IMR-90 (cell line): ENCODE measurements around the gene DCAF11. TPM values are rescaled to one million over a fixed set of nuclear protein-coding genes. Genes with fewer than 3 reads are reported as not detected.

ENCODE experiments used
- ATAC-seq: fragments of 200-7000 bp; cut with Tn5 transposase; 2 replicates; pipeline ENCODE4 v1.9.1; 2020; ENCODE audit warnings: low read depth, mild to moderate bottlenecking, moderate library complexity
- BruUV-seq: library from RNA; stranded (reverse); fragments of 400-500 nt; replicated peaks from 2 replicates; lab custom pipeline; 2021; lab: Mats Ljungman, UMichigan
- CTCF ChIA-PET: fragments of 300-600 bp; formaldehyde crosslinking; extraction: SDS; loops from one replicate; lab custom pipeline; 2021; ENCODE audit warnings: antibody characterized with exemption; lab: Yijun Ruan, JAX
- POLR2A ChIA-PET: fragments of 300-600 bp; sonication (Branson Sonifier 250); formaldehyde crosslinking; loops from one replicate; lab custom pipeline; 2022; ENCODE audit warnings: antibody characterized with exemption; ENCODE audit not compliant: unreplicated experiment; lab: Charles Lee
- DNase-seq: peaks from one replicate; pipeline ENCODE4 v3.0.0; 2013
- H2AFZ ChIP-seq: replicated peaks from 2 replicates; pipeline ENCODE3; 2013; ENCODE audit warnings: low read length, mild to moderate bottlenecking; ENCODE audit not compliant: poor library complexity
- H2AK5ac ChIP-seq: 2 replicates; pipeline ENCODE4 v1.6.1; 2013; ENCODE audit warnings: low read depth, low read length, inconsistent platforms
- H2AK9ac ChIP-seq: replicated peaks from 2 replicates; pipeline ENCODE3; 2013; ENCODE audit warnings: mild to moderate bottlenecking, low read depth, low read length, moderate library complexity; ENCODE audit not compliant: poor library complexity
- H2BK120ac ChIP-seq: 2 replicates; pipeline ENCODE4 v1.6.1; 2013; ENCODE audit warnings: low read depth, low read length, inconsistent platforms
- H2BK15ac ChIP-seq: 3 replicates; pipeline ENCODE4 v1.6.1; 2013; ENCODE audit warnings: low read depth, low read length, inconsistent platforms
- H2BK20ac ChIP-seq: 2 replicates; pipeline ENCODE4 v1.6.1; 2013; ENCODE audit warnings: low read depth, mild to moderate bottlenecking, inconsistent platforms, low read length, moderate library complexity
- H2BK5ac ChIP-seq: 2 replicates; pipeline ENCODE4 v1.6.1; 2013; ENCODE audit warnings: mild to moderate bottlenecking, low read depth, low read length, inconsistent platforms; ENCODE audit not compliant: poor library complexity, severe bottlenecking
- H3K14ac ChIP-seq: replicated peaks from 2 replicates; pipeline ENCODE4 v1.6.1; 2013; ENCODE audit warnings: low read depth, low read length, inconsistent platforms
- H3K18ac ChIP-seq: 2 replicates; pipeline ENCODE4 v1.6.1; 2013; ENCODE audit warnings: low read depth, low read length, control low read depth
- H3K23ac ChIP-seq: 2 replicates; pipeline ENCODE4 v1.6.1; 2013; ENCODE audit warnings: low read depth, low read length, inconsistent platforms
- H3K27ac ChIP-seq: 2 replicates; pipeline ENCODE4 v1.5.1; 2013; ENCODE audit warnings: mild to moderate bottlenecking, control low read depth, low read length; ENCODE audit not compliant: insufficient read depth
- H3K27me3 ChIP-seq: 2 replicates; pipeline ENCODE4 v1.6.1; 2013; ENCODE audit warnings: low read length; ENCODE audit not compliant: control insufficient read depth, insufficient read depth
- H3K36me3 ChIP-seq: 2 replicates; pipeline ENCODE4 v1.6.1; 2013; ENCODE audit warnings: low read length, mixed read lengths; ENCODE audit not compliant: control insufficient read depth, insufficient read depth
- H3K4ac ChIP-seq: 2 replicates; pipeline ENCODE4 v1.6.1; 2013; ENCODE audit warnings: low read depth, low read length, inconsistent platforms
- H3K4me1 ChIP-seq: 2 replicates; pipeline ENCODE4 v1.6.1; 2013; ENCODE audit warnings: low read length, mixed read lengths; ENCODE audit not compliant: control insufficient read depth, insufficient read depth
- H3K4me2 ChIP-seq: 2 replicates; pipeline ENCODE4 v1.6.1; 2013; ENCODE audit warnings: low read depth, mild to moderate bottlenecking, control low read depth, low read length, moderate library complexity
- H3K4me3 ChIP-seq: 2 replicates; pipeline ENCODE4 v1.5.1; 2013; ENCODE audit warnings: low read depth, mild to moderate bottlenecking, control low read depth, low read length, moderate library complexity; ENCODE audit not compliant: insufficient read depth
- H3K56ac ChIP-seq: 2 replicates; pipeline ENCODE4 v1.6.1; 2013; ENCODE audit warnings: low read length, inconsistent platforms; ENCODE audit not compliant: insufficient read depth; ENCODE audit errors: extremely low read depth
- H3K79me1 ChIP-seq, 2 experiments: 2 replicates each; pipeline ENCODE4 v1.6.1; 2013; ENCODE audit warnings: low read length in 2 of 2, inconsistent platforms in 1 of 2, low read depth in 1 of 2
- H3K9ac ChIP-seq: 2 replicates; pipeline ENCODE4 v1.6.1; 2013; ENCODE audit warnings: low read depth, low read length, control low read depth
- H3K9me1 ChIP-seq: 2 replicates; pipeline ENCODE4 v1.6.1; 2013; ENCODE audit warnings: low read length, inconsistent platforms; ENCODE audit not compliant: insufficient read depth
- H3K9me3 ChIP-seq: 2 replicates; pipeline ENCODE4 v1.6.1; 2013; ENCODE audit warnings: low read length; ENCODE audit not compliant: control insufficient read depth, insufficient read depth
- H4K20me1 ChIP-seq: 2 replicates; pipeline ENCODE4 v1.6.1; 2013; ENCODE audit warnings: low read length, inconsistent platforms; ENCODE audit not compliant: insufficient read depth
- H4K5ac ChIP-seq: 2 replicates; pipeline ENCODE4 v1.6.1; 2013; ENCODE audit warnings: mild to moderate bottlenecking, low read depth, low read length, control low read depth
- H4K8ac ChIP-seq, 2 experiments: 2 replicates each; pipeline ENCODE4 v1.6.1; 2013; ENCODE audit warnings: low read depth in 2 of 2, low read length in 2 of 2, control low read depth in 1 of 2, inconsistent platforms in 1 of 2
- H4K91ac ChIP-seq: 2 replicates; pipeline ENCODE4 v1.6.1; 2013; ENCODE audit warnings: low read depth, low read length, inconsistent platforms; ENCODE audit not compliant: insufficient read depth
- CEBPB ChIP-seq: IDR thresholded peaks from 2 replicates; pipeline ENCODE4 v1.6.1; 2012; ENCODE audit warnings: low read depth, low read length, improper control_type of control experiment
- CTCF ChIP-seq: conservative IDR thresholded peaks from 2 replicates; pipeline ENCODE4 v1.5.1; 2012; ENCODE audit warnings: mild to moderate bottlenecking, low read depth, low read length, improper control_type of control experiment
- FOS ChIP-seq: fragments of 150-350 bp; IDR thresholded peaks from 2 replicates; pipeline ENCODE4 v1.6.1; 2016; ENCODE audit warnings: low read depth, low read length
- MAFK ChIP-seq: IDR thresholded peaks from 2 replicates; pipeline ENCODE4 v1.6.1; 2012; ENCODE audit warnings: low read depth, low read length, improper control_type of control experiment
- MAZ ChIP-seq: IDR thresholded peaks from 2 replicates; pipeline ENCODE4 v1.6.1; 2012; ENCODE audit warnings: low read depth, mild to moderate bottlenecking, low read length, improper control_type of control experiment, moderate library complexity, borderline replicate concordance
- MXI1 ChIP-seq: IDR thresholded peaks from 2 replicates; pipeline ENCODE4 v1.6.1; 2012; ENCODE audit warnings: low read depth, mild to moderate bottlenecking, low read length, moderate library complexity, borderline replicate concordance
- NFE2L2 ChIP-seq: fragments of 150-350 bp; IDR thresholded peaks from 2 replicates; pipeline ENCODE4 v1.6.1; 2016; ENCODE audit warnings: low read depth, mild to moderate bottlenecking, low read length
- POLR2A ChIP-seq: IDR thresholded peaks from 2 replicates; pipeline ENCODE4 v1.6.1; 2012; ENCODE audit warnings: mild to moderate bottlenecking, low read depth, low read length
- RAD21 ChIP-seq: IDR thresholded peaks from 2 replicates; pipeline ENCODE4 v1.6.1; 2012; ENCODE audit warnings: low read length, improper control_type of control experiment
- RCOR1 ChIP-seq: IDR thresholded peaks from 2 replicates; pipeline ENCODE4 v1.6.1; 2012; ENCODE audit warnings: mild to moderate bottlenecking, low read length, improper control_type of control experiment; ENCODE audit not compliant: insufficient replicate concordance
- RFX5 ChIP-seq: IDR thresholded peaks from 2 replicates; pipeline ENCODE4 v1.8.0; 2012; ENCODE audit warnings: low read depth, mild to moderate bottlenecking, low read length, moderate library complexity
- SMC3 ChIP-seq: fragments of 150-350 bp; IDR thresholded peaks from 2 replicates; pipeline ENCODE4 v1.6.1; 2016; ENCODE audit warnings: low read depth, mild to moderate bottlenecking, antibody characterized with exemption, low read length, moderate library complexity
- USF2 ChIP-seq: fragments of 150-350 bp; IDR thresholded peaks from 2 replicates; pipeline ENCODE4 v1.6.1; 2017; ENCODE audit warnings: mild to moderate bottlenecking, antibody characterized with exemption, low read length, low read depth
- WGBS, 2 experiments: methylation state at CpG; one replicate each; pipeline versions ENCODE4 v1.1.5 to v1.1.7; 2013; ENCODE audit warnings: missing lambda C conversion rate in 2 of 2; ENCODE audit not compliant: insufficient read length in 1 of 2; ENCODE audit errors: extremely low coverage in 2 of 2; 5-methylcytosine and 5-hydroxymethylcytosine counted together
- dilution Hi-C: fragments of 300-500 bp; cut with HindIII; formaldehyde crosslinking; loops from one replicate; pipeline ENCODE4 v1.14.3; 2018; ENCODE audit warnings: low sequenced_read_pairs; ENCODE audit not compliant: unreplicated experiment
- in situ Hi-C: fragments of 300-500 bp; cut with MboI; formaldehyde crosslinking; loops from 3 replicates; pipeline ENCODE4 v1.14.3; 2019; ENCODE audit warnings: low sequenced_read_pairs, inconsistent platforms, mixed read lengths
- intact Hi-C: fragments of 100-400 bp; cut with micrococcal nuclease; formaldehyde crosslinking; loops from 2 replicates; pipeline ENCODE4 v1.10.0; 2022
- polyA plus RNA-seq, 3 experiments: library from polyadenylated mRNA; depleted of rRNA; stranded (reverse); fragments of >200 nt; gene quantifications; 2 replicates each; pipeline ENCODE4 v1.2.3, GENCODE V29; 2012; ENCODE audit warnings: low replicate concordance in 1 of 3
- total RNA-seq: library from RNA; depleted of rRNA; stranded (reverse); fragments of >200 nt; gene quantifications from 2 replicates; pipeline ENCODE4 v1.2.3, GENCODE V29; 2012

The DCAF11 gene
- total and polyA plus RNA-seq, 2 of the 4 experiments (the other 2 are of a cell fraction), result 21.0 to 52.0 TPM

GRCh38 chr14:24094841-24095270 lies 19.7 kb upstream of the DCAF11 start:
- POLR2A ChIA-PET, result interaction anchor here (0.7 kb wide), 1 partner anchor 43 kb away, joined by 3 read pairs; no protein-coding TSS in a partner anchor
- in situ Hi-C loops, result loop anchor here (5.0 to 10.0 kb wide), 2 partner anchors 38 to 120 kb away; no protein-coding TSS in a partner anchor
- H3K4me2 ChIP-seq, result peak overlapping the region; percentile 79
- no peak overlapping the region for H2BK20ac ChIP-seq
- no TSS peak for BruUV-seq
- H3K9me1 ChIP-seq, result peaks cover 13% of the 10 kb centered on the region
- H3K9me3 ChIP-seq, result no peaks in the 10 kb centered on the region
- peak overlapping the region; percentile 26 for H2AK5ac ChIP-seq
- H2AFZ ChIP-seq, result peak overlapping the region; percentile 98
- peak overlapping the region; percentile 32 for H4K5ac ChIP-seq
- peaks cover 16 to 36% of the 10 kb centered on the region in 2 experiments for H3K79me1 ChIP-seq
- H4K20me1 ChIP-seq, result peaks cover 15% of the 10 kb centered on the region; the same call in 1 of the 2 replicates
- peak overlapping the region; percentile 46; the same call in 1 of the 2 replicates for H2BK120ac ChIP-seq
- H2AK9ac ChIP-seq, result peak overlapping the region; percentile 99
- peak overlapping the region; percentile 91 for H3K9ac ChIP-seq
- WGBS, 2 experiments, result no CpG with 5 or more reads among the region's 14 CpGs
- H3K36me3 ChIP-seq, result peaks cover 16% of the 10 kb centered on the region; the same call in 1 of the 2 replicates
- peak overlapping the region; percentile 69 for H2BK5ac ChIP-seq
- peaks cover 8% of the 10 kb centered on the region for H3K4me1 ChIP-seq
- no peak overlapping the region for H2BK15ac ChIP-seq
- peak overlapping the region; percentile 93 for H3K14ac ChIP-seq
- dilution Hi-C loops, result no loop called here
- TF ChIP-seq SMC3 (no peak), NFE2L2 (no peak), POLR2A (no peak), RCOR1 (no peak), FOS (no peak), RFX5 (no peak), MXI1 (no peak), MAZ (no peak), USF2 (no peak), CEBPB (no peak), RAD21 (no peak), CTCF (no peak), MAFK (no peak)
- H4K91ac ChIP-seq, result peak overlapping the region; percentile 46
- H3K27me3 ChIP-seq, result no peaks in the 10 kb centered on the region
- peak overlapping the region; percentile 40; the same call in 1 of the 2 replicates for H3K18ac ChIP-seq
- H3K23ac ChIP-seq, result peak overlapping the region; percentile 91
- DNase-seq (no peak), ATAC-seq (no peak)
- peak overlapping the region; percentile 87 for H3K4ac ChIP-seq
- H3K27ac ChIP-seq, result peak overlapping the region; percentile 73
- peak overlapping the region; percentile 72 for H3K4me3 ChIP-seq
- intact Hi-C loops, result no loop called here
- H4K8ac ChIP-seq, result peak overlapping the region; percentile 36 to 80; a peak in 2 of 4 replicates
- CTCF ChIA-PET, result interaction anchor here (0.8 to 3.4 kb wide), 5 partner anchors 11 to 59 kb away, joined by 3 to 15 read pairs (median 6); no protein-coding TSS in a partner anchor
- peak overlapping the region; percentile 69; the same call in 1 of the 2 replicates for H3K56ac ChIP-seq
